WTC11 (cell line): Measurements from ENCODE around the gene PPP1R3E.

ENCODE experiments used
- CREM ChIP-seq: sonication (generic); formaldehyde crosslinking; IDR thresholded peaks from 2 replicates; pipeline ENCODE4 v1.8.1; 2022; ENCODE audit warnings: mild to moderate bottlenecking, missing genetic modification reagents, moderate library complexity
- IRF2 ChIP-seq: sonication (generic); formaldehyde crosslinking; IDR thresholded peaks from 2 replicates; pipeline ENCODE4 v1.8.0; 2022; ENCODE audit warnings: low read depth, missing genetic modification reagents, borderline replicate concordance
- JUN ChIP-seq: sonication (generic); formaldehyde crosslinking; IDR thresholded peaks from 2 replicates; pipeline ENCODE4 v1.8.0; 2023; ENCODE audit warnings: mild to moderate bottlenecking, missing genetic modification reagents
- MXD4 ChIP-seq: fragments of 250-450 bp; sonication (Bioruptor Pico); IDR thresholded peaks from 2 replicates; pipeline ENCODE4 v1.8.0; 2021; ENCODE audit warnings: mild to moderate bottlenecking, moderate library complexity, borderline replicate concordance
- MYBL2 ChIP-seq: sonication (generic); formaldehyde crosslinking; IDR thresholded peaks from 2 replicates; pipeline ENCODE4 v1.8.1; 2023; ENCODE audit warnings: mild to moderate bottlenecking, moderate library complexity, missing genetic modification reagents
- TCF7 ChIP-seq: sonication (generic); formaldehyde crosslinking; IDR thresholded peaks from 2 replicates; pipeline ENCODE4 v1.8.0; 2022; ENCODE audit warnings: mild to moderate bottlenecking, low read depth, missing genetic modification reagents, moderate library complexity
- ZBTB21 ChIP-seq: sonication (generic); formaldehyde crosslinking; IDR thresholded peaks from 2 replicates; pipeline ENCODE4 v1.8.1; 2023; ENCODE audit warnings: mild to moderate bottlenecking, missing genetic modification reagents, borderline replicate concordance
- TF ChIP-seq, protein P1 (sequence below): fragments of 200-600 bp; IDR thresholded peaks from 2 replicates; pipeline ENCODE4 v1.8.0; 2022; ENCODE audit warnings: antibody characterized with exemption
- TF ChIP-seq, protein P2 (sequence below): sonication (generic); formaldehyde crosslinking; IDR thresholded peaks from 2 replicates; pipeline ENCODE4 v1.8.1; 2023; ENCODE audit warnings: mild to moderate bottlenecking, missing genetic modification reagents, moderate library complexity
- TF ChIP-seq, protein P3 (sequence below): sonication (generic); formaldehyde crosslinking; IDR thresholded peaks from 2 replicates; pipeline ENCODE4 v1.8.1; 2022; ENCODE audit warnings: low read depth, missing genetic modification reagents, borderline replicate concordance
- TF ChIP-seq, protein P4 (sequence below): sonication (generic); formaldehyde crosslinking; IDR thresholded peaks from 2 replicates; pipeline ENCODE4 v1.8.0; 2022; ENCODE audit warnings: mild to moderate bottlenecking, missing genetic modification reagents
- TF ChIP-seq, protein P5 (sequence below): sonication (generic); formaldehyde crosslinking; IDR thresholded peaks from 2 replicates; pipeline ENCODE4 v1.8.0; 2022; ENCODE audit warnings: mild to moderate bottlenecking, missing genetic modification reagents
- TF ChIP-seq, protein P6 (sequence below): sonication (generic); formaldehyde crosslinking; IDR thresholded peaks from 2 replicates; pipeline ENCODE4 v1.8.1; 2023; ENCODE audit warnings: mild to moderate bottlenecking, missing genetic modification reagents, moderate library complexity

DNA sequence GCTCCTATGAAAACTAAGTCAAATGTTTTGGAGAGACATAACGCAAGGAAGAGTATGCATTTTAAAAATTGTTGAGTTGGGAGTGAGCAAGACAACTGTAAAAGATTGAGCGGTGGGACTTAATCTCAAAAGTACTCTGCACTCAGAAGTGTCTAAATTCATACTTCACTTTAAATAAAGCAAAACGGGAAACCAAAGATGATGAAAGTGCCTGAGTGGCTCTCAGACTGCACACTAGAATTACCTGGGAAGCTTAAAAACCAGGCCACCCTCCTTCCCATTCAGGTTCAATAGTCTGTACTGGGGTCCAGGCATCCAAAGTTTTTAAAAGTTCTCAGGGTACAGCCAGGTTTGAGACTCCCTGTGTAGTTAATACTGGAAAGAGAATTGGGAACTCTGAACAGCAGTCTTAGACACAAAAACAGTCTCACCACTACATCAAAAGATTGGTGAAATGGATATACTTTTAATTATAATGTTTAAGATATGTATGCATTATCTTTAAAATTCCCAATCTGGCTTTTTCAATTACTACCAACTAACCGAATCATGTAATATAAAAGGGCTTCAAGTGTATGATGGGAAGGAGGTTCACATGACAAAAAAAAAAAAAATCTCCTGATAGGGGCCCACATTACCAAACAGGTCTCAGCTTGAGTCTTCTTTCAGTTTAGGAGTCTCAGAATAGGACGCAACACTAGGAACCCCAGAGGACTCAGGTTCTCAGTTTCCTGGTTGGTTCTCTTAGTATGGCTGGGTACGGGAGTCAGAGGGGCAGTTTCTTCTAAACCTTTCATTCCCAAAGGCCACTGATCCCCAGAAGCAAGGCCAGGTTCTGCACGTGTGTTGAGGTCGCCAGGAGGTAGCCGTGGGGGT is 17.8 kb downstream of the PPP1R3E start:
- no peak for TF ChIP-seq MYBL2 (CRISPR knock-in tag)
- no peak for TF ChIP-seq CREM
- TF ChIP-seq, protein P1, sequence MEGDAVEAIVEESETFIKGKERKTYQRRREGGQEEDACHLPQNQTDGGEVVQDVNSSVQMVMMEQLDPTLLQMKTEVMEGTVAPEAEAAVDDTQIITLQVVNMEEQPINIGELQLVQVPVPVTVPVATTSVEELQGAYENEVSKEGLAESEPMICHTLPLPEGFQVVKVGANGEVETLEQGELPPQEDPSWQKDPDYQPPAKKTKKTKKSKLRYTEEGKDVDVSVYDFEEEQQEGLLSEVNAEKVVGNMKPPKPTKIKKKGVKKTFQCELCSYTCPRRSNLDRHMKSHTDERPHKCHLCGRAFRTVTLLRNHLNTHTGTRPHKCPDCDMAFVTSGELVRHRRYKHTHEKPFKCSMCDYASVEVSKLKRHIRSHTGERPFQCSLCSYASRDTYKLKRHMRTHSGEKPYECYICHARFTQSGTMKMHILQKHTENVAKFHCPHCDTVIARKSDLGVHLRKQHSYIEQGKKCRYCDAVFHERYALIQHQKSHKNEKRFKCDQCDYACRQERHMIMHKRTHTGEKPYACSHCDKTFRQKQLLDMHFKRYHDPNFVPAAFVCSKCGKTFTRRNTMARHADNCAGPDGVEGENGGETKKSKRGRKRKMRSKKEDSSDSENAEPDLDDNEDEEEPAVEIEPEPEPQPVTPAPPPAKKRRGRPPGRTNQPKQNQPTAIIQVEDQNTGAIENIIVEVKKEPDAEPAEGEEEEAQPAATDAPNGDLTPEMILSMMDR = no peak
- TF ChIP-seq, protein P2, sequence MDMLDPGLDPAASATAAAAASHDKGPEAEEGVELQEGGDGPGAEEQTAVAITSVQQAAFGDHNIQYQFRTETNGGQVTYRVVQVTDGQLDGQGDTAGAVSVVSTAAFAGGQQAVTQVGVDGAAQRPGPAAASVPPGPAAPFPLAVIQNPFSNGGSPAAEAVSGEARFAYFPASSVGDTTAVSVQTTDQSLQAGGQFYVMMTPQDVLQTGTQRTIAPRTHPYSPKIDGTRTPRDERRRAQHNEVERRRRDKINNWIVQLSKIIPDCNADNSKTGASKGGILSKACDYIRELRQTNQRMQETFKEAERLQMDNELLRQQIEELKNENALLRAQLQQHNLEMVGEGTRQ (CRISPR knock-in tag) = no peak
- TF ChIP-seq, protein P3, sequence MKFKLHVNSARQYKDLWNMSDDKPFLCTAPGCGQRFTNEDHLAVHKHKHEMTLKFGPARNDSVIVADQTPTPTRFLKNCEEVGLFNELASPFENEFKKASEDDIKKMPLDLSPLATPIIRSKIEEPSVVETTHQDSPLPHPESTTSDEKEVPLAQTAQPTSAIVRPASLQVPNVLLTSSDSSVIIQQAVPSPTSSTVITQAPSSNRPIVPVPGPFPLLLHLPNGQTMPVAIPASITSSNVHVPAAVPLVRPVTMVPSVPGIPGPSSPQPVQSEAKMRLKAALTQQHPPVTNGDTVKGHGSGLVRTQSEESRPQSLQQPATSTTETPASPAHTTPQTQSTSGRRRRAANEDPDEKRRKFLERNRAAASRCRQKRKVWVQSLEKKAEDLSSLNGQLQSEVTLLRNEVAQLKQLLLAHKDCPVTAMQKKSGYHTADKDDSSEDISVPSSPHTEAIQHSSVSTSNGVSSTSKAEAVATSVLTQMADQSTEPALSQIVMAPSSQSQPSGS (CRISPR knock-in tag) = no peak
- no peak for TF ChIP-seq MXD4 (CRISPR knock-in tag)
- no peak for TF ChIP-seq JUN
- no peak for TF ChIP-seq TCF7 (CRISPR knock-in tag)
- no peak for TF ChIP-seq IRF2 (CRISPR knock-in tag)
- TF ChIP-seq, protein P4, sequence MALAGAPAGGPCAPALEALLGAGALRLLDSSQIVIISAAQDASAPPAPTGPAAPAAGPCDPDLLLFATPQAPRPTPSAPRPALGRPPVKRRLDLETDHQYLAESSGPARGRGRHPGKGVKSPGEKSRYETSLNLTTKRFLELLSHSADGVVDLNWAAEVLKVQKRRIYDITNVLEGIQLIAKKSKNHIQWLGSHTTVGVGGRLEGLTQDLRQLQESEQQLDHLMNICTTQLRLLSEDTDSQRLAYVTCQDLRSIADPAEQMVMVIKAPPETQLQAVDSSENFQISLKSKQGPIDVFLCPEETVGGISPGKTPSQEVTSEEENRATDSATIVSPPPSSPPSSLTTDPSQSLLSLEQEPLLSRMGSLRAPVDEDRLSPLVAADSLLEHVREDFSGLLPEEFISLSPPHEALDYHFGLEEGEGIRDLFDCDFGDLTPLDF (CRISPR knock-in tag) = no peak
- TF ChIP-seq, protein P5, sequence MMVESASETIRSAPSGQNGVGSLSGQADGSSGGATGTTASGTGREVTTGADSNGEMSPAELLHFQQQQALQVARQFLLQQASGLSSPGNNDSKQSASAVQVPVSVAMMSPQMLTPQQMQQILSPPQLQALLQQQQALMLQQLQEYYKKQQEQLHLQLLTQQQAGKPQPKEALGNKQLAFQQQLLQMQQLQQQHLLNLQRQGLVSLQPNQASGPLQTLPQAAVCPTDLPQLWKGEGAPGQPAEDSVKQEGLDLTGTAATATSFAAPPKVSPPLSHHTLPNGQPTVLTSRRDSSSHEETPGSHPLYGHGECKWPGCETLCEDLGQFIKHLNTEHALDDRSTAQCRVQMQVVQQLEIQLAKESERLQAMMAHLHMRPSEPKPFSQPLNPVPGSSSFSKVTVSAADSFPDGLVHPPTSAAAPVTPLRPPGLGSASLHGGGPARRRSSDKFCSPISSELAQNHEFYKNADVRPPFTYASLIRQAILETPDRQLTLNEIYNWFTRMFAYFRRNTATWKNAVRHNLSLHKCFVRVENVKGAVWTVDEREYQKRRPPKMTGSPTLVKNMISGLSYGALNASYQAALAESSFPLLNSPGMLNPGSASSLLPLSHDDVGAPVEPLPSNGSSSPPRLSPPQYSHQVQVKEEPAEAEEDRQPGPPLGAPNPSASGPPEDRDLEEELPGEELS (CRISPR knock-in tag) = no peak
- no peak for TF ChIP-seq ZBTB21
- TF ChIP-seq, protein P6, sequence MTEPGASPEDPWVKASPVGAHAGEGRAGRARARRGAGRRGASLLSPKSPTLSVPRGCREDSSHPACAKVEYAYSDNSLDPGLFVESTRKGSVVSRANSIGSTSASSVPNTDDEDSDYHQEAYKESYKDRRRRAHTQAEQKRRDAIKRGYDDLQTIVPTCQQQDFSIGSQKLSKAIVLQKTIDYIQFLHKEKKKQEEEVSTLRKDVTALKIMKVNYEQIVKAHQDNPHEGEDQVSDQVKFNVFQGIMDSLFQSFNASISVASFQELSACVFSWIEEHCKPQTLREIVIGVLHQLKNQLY (CRISPR knock-in tag) = no peak
